Ascending aorta (tissue), 2 donors: ENCODE data around the gene ANKZF1. TPM values are rescaled to one million over a fixed set of nuclear protein-coding genes. Genes with fewer than 3 reads are reported as not detected.

Source experiments
- DNase-seq, 2 donors: peaks; one replicate each; pipeline ENCODE4 v3.0.0-alpha.2; 2019; ENCODE audit warnings: low spot score in 2 of 2
- H3K27ac ChIP-seq, 2 donors: fragments of 200-600 bp; sonication (generic); one replicate each; pipeline ENCODE4 v1.5.1; 2016 to 2017; ENCODE audit warnings: mild to moderate bottlenecking in 1 of 2
- H3K27me3 ChIP-seq: fragments of 200-600 bp; sonication (generic); one replicate; pipeline ENCODE4 v1.5.1; 2017
- H3K36me3 ChIP-seq, 2 donors: fragments of 200-600 bp; sonication (generic); one replicate each; pipeline ENCODE4 v1.5.1; 2016
- H3K4me1 ChIP-seq, 2 donors: fragments of 200-600 bp; sonication (generic); one replicate each; pipeline ENCODE4 v1.5.1; 2016 to 2017; ENCODE audit warnings: mild to moderate bottlenecking in 1 of 2
- H3K4me3 ChIP-seq, 2 donors: fragments of 200-600 bp; sonication (generic); one replicate each; pipeline ENCODE4 v1.5.1; 2016 to 2017; ENCODE audit warnings: mild to moderate bottlenecking in 1 of 2
- H3K9me3 ChIP-seq, 2 donors: fragments of 200-600 bp; sonication (generic); one replicate each; pipeline ENCODE4 v1.5.1; 2016
- intact Hi-C: fragments of 100-400 bp; cut with DNase I; formaldehyde crosslinking; loops from one replicate; pipeline ENCODE4 v1.15.1; 2023
- total RNA-seq: library from RNA; depleted of rRNA; stranded (reverse); fragments of >200 nt; gene quantifications from one replicate; pipeline ENCODE4 v1.1.0, GENCODE V29; 2016
- TF ChIP-seq, protein P1 (sequence below), 3 experiments: fragments of 200-600 bp in 2 of 3; fragments of 450-650 bp in 1 of 3; sonication (generic) in 2 of 3; IDR thresholded peaks; one replicate each; pipeline ENCODE4 v1.5.1; 2016 to 2019; ENCODE audit warnings: antibody characterized with exemption in 3 of 3, mild to moderate bottlenecking in 1 of 3, moderate library complexity in 1 of 3

ANKZF1 gene
- total RNA-seq = 53.1 TPM

DNA sequence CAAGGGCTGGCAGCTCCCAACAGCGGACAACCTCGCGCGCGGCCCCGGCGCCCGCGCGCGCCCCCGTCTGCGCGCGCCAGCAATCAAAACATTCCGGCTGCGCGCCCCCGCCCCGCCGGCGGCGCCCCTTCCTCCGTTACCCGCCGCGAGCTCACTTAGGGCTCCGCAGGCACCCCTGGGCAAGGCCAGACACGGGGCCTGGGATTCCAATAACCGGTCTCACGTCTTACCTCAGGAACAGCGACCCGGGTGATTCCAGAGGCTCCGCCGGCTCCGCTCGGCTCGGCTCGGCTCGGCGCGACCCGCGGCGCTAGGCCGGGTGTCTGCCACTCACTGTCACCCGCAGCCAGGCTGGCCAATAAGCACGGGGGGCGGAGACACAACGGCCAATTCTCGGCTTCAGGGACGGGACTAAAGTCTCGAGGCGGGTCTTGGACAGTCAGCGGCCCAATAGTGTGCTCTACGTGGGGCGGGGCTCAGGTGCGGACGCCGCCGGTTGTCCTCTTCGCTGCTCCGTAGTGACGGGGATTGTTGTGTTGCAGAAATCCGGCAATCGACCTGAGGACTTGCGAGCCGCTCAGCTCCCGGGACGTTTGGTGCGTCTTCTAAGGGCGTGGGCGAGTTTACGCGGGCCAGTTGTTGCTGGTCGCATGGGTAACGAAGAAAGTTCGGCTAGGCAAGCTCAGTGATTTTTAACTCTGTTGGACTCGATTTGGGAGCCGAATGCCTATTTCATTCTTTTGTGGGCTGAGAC, at the start of gene ANKZF1, which contains the start of gene ATG9A:
ANKZF1 (plus strand) TSS at position 502 of the 754 bp plus-strand sequence. CDS start 452 bp downstream, outside the sequence.
ATG9A (minus strand) TSS at position 332 of the 754 bp plus-strand sequence. CDS start 1,612 bp downstream, outside the sequence.
- Histone ChIP-seq H3K27me3 (no peaks in the 10 kb centered on the region), H3K4me3 (peak within 1 kb of the TSS; percentile 66 to 96), H3K36me3 (peaks cover 32 to 44% of the 10 kb centered on the region in 2 donors), H3K9me3 (no peaks in the 10 kb centered on the region), H3K27ac (peak within 1 kb of the TSS; percentile 93 to 97), H3K4me1 (peaks cover 4 to 23% of the 10 kb centered on the region in 2 donors)
- TF ChIP-seq, protein P1, sequence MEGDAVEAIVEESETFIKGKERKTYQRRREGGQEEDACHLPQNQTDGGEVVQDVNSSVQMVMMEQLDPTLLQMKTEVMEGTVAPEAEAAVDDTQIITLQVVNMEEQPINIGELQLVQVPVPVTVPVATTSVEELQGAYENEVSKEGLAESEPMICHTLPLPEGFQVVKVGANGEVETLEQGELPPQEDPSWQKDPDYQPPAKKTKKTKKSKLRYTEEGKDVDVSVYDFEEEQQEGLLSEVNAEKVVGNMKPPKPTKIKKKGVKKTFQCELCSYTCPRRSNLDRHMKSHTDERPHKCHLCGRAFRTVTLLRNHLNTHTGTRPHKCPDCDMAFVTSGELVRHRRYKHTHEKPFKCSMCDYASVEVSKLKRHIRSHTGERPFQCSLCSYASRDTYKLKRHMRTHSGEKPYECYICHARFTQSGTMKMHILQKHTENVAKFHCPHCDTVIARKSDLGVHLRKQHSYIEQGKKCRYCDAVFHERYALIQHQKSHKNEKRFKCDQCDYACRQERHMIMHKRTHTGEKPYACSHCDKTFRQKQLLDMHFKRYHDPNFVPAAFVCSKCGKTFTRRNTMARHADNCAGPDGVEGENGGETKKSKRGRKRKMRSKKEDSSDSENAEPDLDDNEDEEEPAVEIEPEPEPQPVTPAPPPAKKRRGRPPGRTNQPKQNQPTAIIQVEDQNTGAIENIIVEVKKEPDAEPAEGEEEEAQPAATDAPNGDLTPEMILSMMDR (IDR thresholded peaks at IDR 0.05) = no peak
- intact Hi-C loops = loop anchor here (1.0 kb wide), 5 partner anchors 10 to 65 kb away; partner anchors contain the start of genes CNPPD1, GLB1L, STK16 and ZFAND2B
- peak; percentile 98 to 99 for DNase-seq

DNA sequence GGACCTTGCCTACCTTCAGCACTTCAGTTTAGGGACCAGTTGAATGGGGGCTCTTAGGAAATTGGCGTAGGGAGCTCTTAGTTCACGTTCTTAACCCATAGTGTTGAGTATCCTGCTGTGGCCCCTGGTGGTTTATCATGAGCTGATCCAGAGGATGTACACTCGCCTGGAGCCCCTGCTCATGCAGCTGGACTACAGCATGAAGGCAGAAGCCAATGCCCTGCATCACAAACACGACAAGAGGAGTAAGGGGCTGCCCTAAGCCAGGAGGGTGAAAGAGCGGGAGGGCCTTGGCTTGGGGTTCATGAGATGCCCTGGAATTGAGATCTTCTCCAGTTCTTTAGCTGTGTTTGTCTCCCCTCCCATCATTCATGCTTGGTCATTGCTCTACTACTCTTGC, 48.6 kb upstream of the ANKZF1 start:
- no peaks in the 10 kb centered on the region for H3K9me3 ChIP-seq
- TF ChIP-seq, protein P1 (IDR thresholded peaks at IDR 0.05) = no peak
- intact Hi-C loops = no loop called here
- H3K36me3 ChIP-seq = peaks cover 40 to 47% of the 10 kb centered on the region in 2 donors
- H3K4me1 ChIP-seq = peaks cover 4 to 12% of the 10 kb centered on the region in 2 donors
- DNase-seq = peak in 1 of 2 donors; percentile 45
- no peak overlapping the region for H3K27ac ChIP-seq
- H3K27me3 ChIP-seq = no peaks in the 10 kb centered on the region
- H3K4me3 ChIP-seq = no peak overlapping the region

DNA sequence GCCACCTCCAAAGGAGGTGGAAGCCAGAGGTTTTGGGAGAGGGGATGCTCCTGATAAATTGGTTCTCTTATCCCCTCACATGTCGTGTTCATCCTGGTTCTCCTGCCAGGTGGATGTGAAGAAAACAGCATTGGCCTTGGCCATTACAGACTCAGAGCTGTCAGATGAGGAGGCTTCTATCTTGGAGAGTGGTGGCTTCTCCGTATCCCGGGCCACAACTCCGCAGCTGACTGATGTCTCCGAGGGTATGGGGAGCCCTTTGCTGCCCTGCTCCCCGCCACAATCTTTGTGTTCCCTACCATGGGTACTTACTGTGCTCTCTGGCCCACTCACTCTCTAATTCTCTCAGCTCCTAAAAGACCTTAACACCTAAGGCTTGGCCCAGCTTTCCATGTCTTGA, 48.1 kb upstream of the ANKZF1 start:
- TF ChIP-seq, protein P1 (IDR thresholded peaks at IDR 0.05) = no peak
- Histone ChIP-seq H3K4me1 (peaks cover 4 to 12% of the 10 kb centered on the region in 2 donors), H3K27ac (no peak overlapping the region), H3K4me3 (no peak overlapping the region), H3K36me3 (peaks cover 40 to 47% of the 10 kb centered on the region in 2 donors), H3K9me3 (no peaks in the 10 kb centered on the region), H3K27me3 (no peaks in the 10 kb centered on the region)
- intact Hi-C loops = no loop called here
- DNase-seq = peak in 1 of 2 donors; percentile 28

GRCh38 chr2:219182331-219183150, 47.1 kb upstream of the ANKZF1 start:
- no peaks in the 10 kb centered on the region for H3K9me3 ChIP-seq
- no peaks in the 10 kb centered on the region for H3K27me3 ChIP-seq
- DNase-seq = peak in 1 of 2 donors; percentile 54
- TF ChIP-seq, protein P1 (IDR thresholded peaks at IDR 0.05) = no peak
- intact Hi-C loops = no loop called here
- no peak overlapping the region for H3K27ac ChIP-seq
- peaks cover 40 to 47% of the 10 kb centered on the region in 2 donors for H3K36me3 ChIP-seq
- peaks cover 4 to 12% of the 10 kb centered on the region in 2 donors for H3K4me1 ChIP-seq
- no peak overlapping the region for H3K4me3 ChIP-seq

DNA sequence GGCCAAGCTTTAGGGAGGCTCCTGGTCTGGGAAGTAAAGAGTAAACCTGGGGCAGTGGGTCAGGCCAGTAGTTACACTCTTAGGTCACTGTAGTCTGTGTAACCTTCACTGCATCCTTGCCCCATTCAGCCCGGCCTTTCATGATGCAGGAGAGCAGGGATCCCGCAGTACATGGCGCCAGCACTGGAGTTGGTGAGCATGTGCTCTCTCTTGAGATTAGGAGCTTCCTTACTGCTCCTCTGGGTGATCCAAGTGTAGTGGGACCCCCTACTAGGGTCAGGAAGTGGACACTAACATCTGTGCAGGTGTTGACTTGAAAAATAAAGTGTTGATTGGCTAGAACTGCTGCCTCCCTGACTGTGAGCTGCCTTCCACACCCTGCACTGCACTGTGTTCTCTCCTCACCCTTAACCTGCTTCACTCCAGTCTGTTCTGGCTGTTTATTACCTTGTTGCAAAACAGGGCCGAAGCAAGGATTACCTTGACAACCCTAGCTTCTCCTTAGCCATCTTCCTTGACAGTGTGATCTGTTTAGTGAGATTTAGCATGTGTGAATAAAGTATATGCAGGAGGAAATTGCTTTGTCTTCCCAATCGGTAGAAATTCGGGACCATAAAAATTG, 46.3 kb upstream of the ANKZF1 start:
- Histone ChIP-seq H3K9me3 (no peaks in the 10 kb centered on the region), H3K4me3 (no peak overlapping the region), H3K4me1 (peaks cover 4 to 12% of the 10 kb centered on the region in 2 donors), H3K27me3 (no peaks in the 10 kb centered on the region), H3K27ac (no peak overlapping the region), H3K36me3 (peaks cover 40 to 47% of the 10 kb centered on the region in 2 donors)
- DNase-seq = peak in 1 of 2 donors; percentile 59
- TF ChIP-seq, protein P1 (IDR thresholded peaks at IDR 0.05) = no peak
- intact Hi-C loops = no loop called here
